ENCODE results near the gene GNA12. TPM values are rescaled to one million over a fixed set of nuclear protein-coding genes. Genes with fewer than 3 reads are reported as not detected.

Gene GNA12
- total RNA-seq, 2 experiments from 2014 or later, result 16.3 to 17.4 TPM

DNA sequence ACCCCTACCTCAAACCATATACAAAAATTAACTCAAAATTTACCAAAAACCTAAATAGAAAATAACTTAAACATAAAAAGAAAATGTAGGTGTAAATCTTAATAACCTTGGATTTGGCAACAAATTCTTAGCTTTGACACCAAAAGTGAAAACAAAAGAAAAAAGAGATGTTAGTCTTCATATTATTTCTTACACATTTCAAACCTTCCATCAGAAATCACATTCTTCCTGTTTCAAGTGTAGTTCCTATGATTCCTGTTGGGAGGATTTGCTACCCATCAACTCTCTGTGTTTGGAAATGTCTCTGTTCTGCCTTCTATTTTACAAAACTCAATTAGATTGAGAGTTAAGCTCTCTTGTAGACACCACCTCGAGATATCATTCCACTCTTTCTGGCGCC lies 62.0 kb downstream of the GNA12 start:
- no peaks in the 10 kb centered on the region for H3K27me3 Mint-ChIP-seq
- no peak overlapping the region for H3K4me3 Mint-ChIP-seq
- POLR2A ChIA-PET, result interaction anchor here (1.5 kb wide), 1 partner anchor 24 kb away, joined by 4 read pairs; no protein-coding TSS in a partner anchor
- CTCF ChIA-PET, result interaction anchor here (0.7 to 1.1 kb wide), 3 partner anchors 22 to 63 kb away, joined by 3 read pairs; no protein-coding TSS in a partner anchor
- H3K36me3 Mint-ChIP-seq (ENCODE audit: low read depth), result peaks cover 2% of the 10 kb centered on the region
- no peak overlapping the region for H3K27ac Mint-ChIP-seq
- DNase-seq, result no peak
- no peaks in the 10 kb centered on the region for H3K9me3 Mint-ChIP-seq
- peaks cover 11% of the 10 kb centered on the region for H3K4me1 Mint-ChIP-seq

DNA sequence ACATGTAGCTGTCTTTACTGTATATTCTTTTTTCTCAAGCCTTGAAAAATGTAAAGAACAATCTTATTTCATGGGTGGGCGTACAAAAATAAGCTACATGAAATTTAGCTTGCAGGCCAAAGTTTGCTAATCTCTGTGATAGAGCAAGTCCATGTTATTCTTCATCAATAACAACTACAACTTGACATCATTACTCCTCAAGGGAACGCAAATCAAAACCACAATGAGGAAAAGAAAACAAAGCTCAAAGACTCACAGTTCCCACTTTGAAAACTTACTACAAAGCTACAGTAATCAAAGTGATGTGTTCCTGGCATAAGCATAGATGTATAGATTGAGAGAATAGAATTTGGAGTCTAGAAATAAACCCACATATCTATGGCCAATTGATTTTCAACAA lies 62.5 kb downstream of the GNA12 start:
- Mint-ChIP-seq H3K27ac (no peak overlapping the region), H3K36me3 (ENCODE audit: low read depth) (peaks cover 2% of the 10 kb centered on the region), H3K4me3 (no peak overlapping the region), H3K4me1 (peaks cover 11% of the 10 kb centered on the region), H3K27me3 (no peaks in the 10 kb centered on the region), H3K9me3 (no peaks in the 10 kb centered on the region)
- ChIA-PET CTCF (interaction anchor here (1.1 kb wide), 1 partner anchor 23 kb away, joined by 3 read pairs; no protein-coding TSS in a partner anchor), POLR2A (no interaction called here)
- DNase-seq, result no peak

DNA sequence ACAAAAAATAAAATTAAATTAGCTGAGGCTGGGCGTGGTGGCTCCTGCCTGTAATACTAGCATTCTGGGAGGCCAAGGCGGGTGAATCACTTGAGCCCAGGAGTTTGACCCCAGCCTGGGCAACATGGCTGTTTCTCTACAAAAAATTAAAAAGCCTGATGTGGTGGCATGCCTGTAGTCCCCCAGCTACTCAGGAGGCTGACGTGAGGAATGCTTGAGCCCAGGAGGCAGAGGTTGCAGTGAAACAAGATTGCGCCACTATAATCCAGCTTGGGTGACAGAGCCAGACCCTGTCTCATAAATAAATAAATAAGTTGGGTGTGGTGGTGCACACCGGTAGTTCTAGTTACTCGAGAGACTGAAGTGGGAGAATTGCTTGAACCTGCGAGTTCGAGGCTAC lies 65.1 kb downstream of the GNA12 start:
- H3K27me3 Mint-ChIP-seq, result no peaks in the 10 kb centered on the region
- no peak overlapping the region for H3K4me3 Mint-ChIP-seq
- CTCF ChIA-PET, result no interaction called here

GRCh38 chr7:2777898-2778535 lies 66.1 kb downstream of the GNA12 start:
- ChIA-PET POLR2A (no interaction called here), CTCF (interaction anchor here (1.0 kb wide), 1 partner anchor 20 kb away, joined by 3 read pairs; no protein-coding TSS in a partner anchor)
- H3K27me3 Mint-ChIP-seq, result no peaks in the 10 kb centered on the region
- peaks cover under 1% of the 10 kb centered on the region for H3K36me3 Mint-ChIP-seq (ENCODE audit: low read depth)
- no peaks in the 10 kb centered on the region for H3K9me3 Mint-ChIP-seq
- H3K4me3 Mint-ChIP-seq, result no peak overlapping the region
- no peak for DNase-seq
- H3K4me1 Mint-ChIP-seq, result peaks cover 14% of the 10 kb centered on the region
- H3K27ac Mint-ChIP-seq, result no peak overlapping the region

More for the DNA sequence above, 65.1 kb downstream of the GNA12 start:
- Mint-ChIP-seq H3K27ac (no peak overlapping the region), H3K9me3 (no peaks in the 10 kb centered on the region), H3K36me3 (ENCODE audit: low read depth) (no peaks in the 10 kb centered on the region), H3K4me1 (peaks cover 11% of the 10 kb centered on the region)
- POLR2A ChIA-PET, result no interaction called here
- DNase-seq, result no peak

GRCh38 chr7:2776401-2776800 lies 67.7 kb downstream of the GNA12 start:
- DNase-seq, result no peak
- no peaks in the 10 kb centered on the region for H3K27me3 Mint-ChIP-seq
- H3K4me1 Mint-ChIP-seq, result peaks cover 13% of the 10 kb centered on the region
- peaks cover 7% of the 10 kb centered on the region for H3K36me3 Mint-ChIP-seq (ENCODE audit: low read depth)
- H3K27ac Mint-ChIP-seq, result no peak overlapping the region
- CTCF ChIA-PET, result no interaction called here
- H3K9me3 Mint-ChIP-seq, result no peaks in the 10 kb centered on the region
- POLR2A ChIA-PET, result no interaction called here
- H3K4me3 Mint-ChIP-seq, result no peak overlapping the region

- no peak overlapping the region for H3K4me3 Mint-ChIP-seq
- no peaks in the 10 kb centered on the region for H3K9me3 Mint-ChIP-seq
- H3K36me3 Mint-ChIP-seq (ENCODE audit: low read depth), result peaks cover 10% of the 10 kb centered on the region
- POLR2A ChIA-PET, result no interaction called here
- peaks cover 14% of the 10 kb centered on the region for H3K4me1 Mint-ChIP-seq
- CTCF ChIA-PET, result no interaction called here
- no peak overlapping the region for H3K27ac Mint-ChIP-seq
- no peaks in the 10 kb centered on the region for H3K27me3 Mint-ChIP-seq
- DNase-seq, result no peak
Measured at GRCh38 chr7:2775785-2776184, 68.3 kb downstream of the GNA12 start.

- no peak for DNase-seq
- ChIA-PET POLR2A (interaction anchor here (1.1 kb wide), 1 partner anchor 12 kb away, joined by 3 read pairs; no protein-coding TSS in a partner anchor), CTCF (no interaction called here)
- Mint-ChIP-seq H3K4me3 (no peak overlapping the region), H3K27me3 (no peaks in the 10 kb centered on the region), H3K4me1 (peaks cover 14% of the 10 kb centered on the region), H3K27ac (no peak overlapping the region), H3K36me3 (ENCODE audit: low read depth) (peaks cover 12% of the 10 kb centered on the region), H3K9me3 (peaks cover 1% of the 10 kb centered on the region)
Measured at GRCh38 chr7:2775376-2775775, 68.7 kb downstream of the GNA12 start.

GRCh38 chr7:2774935-2775334 lies 69.2 kb downstream of the GNA12 start:
- Mint-ChIP-seq H3K36me3 (ENCODE audit: low read depth) (peaks cover 14% of the 10 kb centered on the region), H3K4me3 (no peak overlapping the region), H3K27ac (no peak overlapping the region), H3K4me1 (peaks cover 14% of the 10 kb centered on the region), H3K27me3 (no peaks in the 10 kb centered on the region), H3K9me3 (peaks cover 2% of the 10 kb centered on the region)
- CTCF ChIA-PET, result no interaction called here
- no peak for DNase-seq
- POLR2A ChIA-PET, result interaction anchor here (1.1 kb wide), 1 partner anchor 12 kb away, joined by 3 read pairs; no protein-coding TSS in a partner anchor

- peaks cover 2% of the 10 kb centered on the region for H3K9me3 Mint-ChIP-seq
- no peak overlapping the region for H3K4me3 Mint-ChIP-seq
- CTCF ChIA-PET, result no interaction called here
- no peak overlapping the region for H3K27ac Mint-ChIP-seq
- POLR2A ChIA-PET, result no interaction called here
- H3K36me3 Mint-ChIP-seq (ENCODE audit: low read depth), result peaks cover 14% of the 10 kb centered on the region
- DNase-seq, result no peak
- H3K27me3 Mint-ChIP-seq, result no peaks in the 10 kb centered on the region
- peaks cover 14% of the 10 kb centered on the region for H3K4me1 Mint-ChIP-seq
Measured at GRCh38 chr7:2774280-2774679, 69.8 kb downstream of the GNA12 start.

- peaks cover 14% of the 10 kb centered on the region for H3K4me1 Mint-ChIP-seq
- no peak overlapping the region for H3K4me3 Mint-ChIP-seq
- H3K9me3 Mint-ChIP-seq, result peaks cover 2% of the 10 kb centered on the region
- peaks cover 14% of the 10 kb centered on the region for H3K36me3 Mint-ChIP-seq (ENCODE audit: low read depth)
- ChIA-PET CTCF (no interaction called here), POLR2A (no interaction called here)
- H3K27me3 Mint-ChIP-seq, result no peaks in the 10 kb centered on the region
- no peak for DNase-seq
- H3K27ac Mint-ChIP-seq, result no peak overlapping the region
Measured at GRCh38 chr7:2773608-2774007, 70.5 kb downstream of the GNA12 start.

- ChIA-PET CTCF (no interaction called here), POLR2A (no interaction called here)
- Mint-ChIP-seq H3K4me3 (no peak overlapping the region), H3K27ac (no peak overlapping the region), H3K9me3 (peaks cover 2% of the 10 kb centered on the region), H3K4me1 (peaks cover 15% of the 10 kb centered on the region), H3K27me3 (no peaks in the 10 kb centered on the region), H3K36me3 (ENCODE audit: low read depth) (peaks cover 14% of the 10 kb centered on the region)
- DNase-seq, result no peak
Measured at GRCh38 chr7:2771274-2771731, 72.8 kb downstream of the GNA12 start.

DNA sequence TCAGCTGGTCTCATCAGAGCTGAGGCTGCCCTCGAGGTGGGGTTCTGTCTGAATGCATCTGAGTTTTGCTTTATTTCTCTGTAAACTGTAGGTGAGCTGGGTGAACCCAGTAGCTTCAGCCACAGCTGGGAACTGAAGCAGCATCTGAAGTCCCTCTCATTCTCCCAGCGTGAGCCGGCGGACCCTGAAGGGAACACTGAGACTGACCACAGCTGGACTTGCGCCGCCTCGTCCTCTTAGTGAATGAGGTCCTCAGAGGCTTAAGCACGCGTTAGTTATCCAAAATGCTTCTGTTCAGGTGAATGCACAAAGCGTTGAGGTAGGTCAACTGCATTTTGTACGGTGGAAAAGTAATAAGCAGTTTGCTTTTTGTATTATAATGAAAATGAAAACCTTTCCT lies 79.5 kb downstream of the GNA12 start:
- no peaks in the 10 kb centered on the region for H3K9me3 Mint-ChIP-seq
- peaks cover 15% of the 10 kb centered on the region for H3K4me1 Mint-ChIP-seq
- POLR2A ChIA-PET, result no interaction called here
- no peak overlapping the region for H3K27ac Mint-ChIP-seq
- no peaks in the 10 kb centered on the region for H3K36me3 Mint-ChIP-seq (ENCODE audit: low read depth)
- no peak overlapping the region for H3K4me3 Mint-ChIP-seq
- no peak for DNase-seq
- H3K27me3 Mint-ChIP-seq, result no peaks in the 10 kb centered on the region
- CTCF ChIA-PET, result no interaction called here

DNA sequence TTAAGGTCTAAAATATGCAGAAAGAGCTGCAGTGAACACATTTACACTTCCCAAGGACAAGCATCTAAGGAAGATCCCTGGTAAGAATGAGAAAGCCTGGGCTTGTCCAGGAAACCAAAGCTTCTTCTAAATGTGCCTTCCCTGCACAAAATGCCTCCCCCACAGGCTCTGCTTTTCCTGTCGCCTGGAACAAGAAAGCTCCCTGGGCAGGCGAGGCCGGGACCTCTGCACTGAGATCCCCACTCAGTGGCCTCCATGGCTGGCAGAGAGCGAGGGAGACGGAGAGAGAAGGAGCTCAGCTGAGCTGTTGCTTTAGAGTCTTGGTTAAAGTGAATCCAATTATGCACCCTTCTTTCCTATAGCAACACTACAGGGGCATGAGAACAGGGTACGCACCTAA lies 80.5 kb downstream of the GNA12 start:
- POLR2A ChIA-PET, result interaction anchor here (0.8 kb wide), 1 partner anchor 345 kb away, joined by 3 read pairs; no protein-coding TSS in a partner anchor
- Mint-ChIP-seq H3K9me3 (no peaks in the 10 kb centered on the region), H3K4me3 (no peak overlapping the region), H3K36me3 (ENCODE audit: low read depth) (no peaks in the 10 kb centered on the region), H3K27me3 (no peaks in the 10 kb centered on the region), H3K27ac (no peak overlapping the region), H3K4me1 (peaks cover 23% of the 10 kb centered on the region)
- CTCF ChIA-PET, result interaction anchor here (1.1 kb wide), 1 partner anchor 52 kb away, joined by 3 read pairs; no protein-coding TSS in a partner anchor
- no peak for DNase-seq

All from activated CD4-positive, alpha-beta memory T cell treated with anti-CD3 and anti-CD28 coated beads, Interleukin-2, amount 10 ng/mL, durations not matched to agents 7 days and 5 days (primary cell).